AG09319 (cell line): Measurements from ENCODE around the gene EGFL7.
A peak's percentile ranks its signal among the peaks of the same experiment; 100 is the strongest.

Experiments
- DNase-seq: peaks from one replicate; pipeline ENCODE4 v3.0.0-alpha.2; 2010; ENCODE audit warnings: low read depth; ENCODE audit errors: extremely low read depth
- CTCF ChIP-seq: IDR thresholded peaks from 2 replicates; pipeline ENCODE4 v1.5.1; 2011; ENCODE audit warnings: low read depth, mild to moderate bottlenecking, inconsistent platforms, low read length, moderate library complexity

Gene EGFL7

GRCh38 chr9:136662656-136663581 is at the start of gene EGFL7:
TSS of gene EGFL7 (plus strand) at chr9:136662916. CDS start at chr9:136668283, 5,367 bp downstream.
- TF ChIP-seq CTCF = no peak
- no peak for DNase-seq

- TF ChIP-seq CTCF = no peak
- no peak for DNase-seq
These were observed 48.8 kb upstream of the EGFL7 start for GRCh38 chr9:136613824-136614371.

- peak; percentile 32 for DNase-seq
- no peak for TF ChIP-seq CTCF
These were observed 48.3 kb upstream of the EGFL7 start for GRCh38 chr9:136614372-136614922.

- DNase-seq = no peak
- TF ChIP-seq CTCF = no peak; the same call in 1 of the 2 replicates
These were observed 47.6 kb upstream of the EGFL7 start for GRCh38 chr9:136614967-136615623.

- DNase-seq = no peak
- TF ChIP-seq CTCF = no peak
These were observed 46.9 kb upstream of the EGFL7 start for GRCh38 chr9:136615631-136616306.

GRCh38 chr9:136616307-136616635 is 46.4 kb upstream of the EGFL7 start:
- DNase-seq = no peak
- no peak for TF ChIP-seq CTCF
